ENCODE data around the gene MAGEB4. TPM values are rescaled to one million over a fixed set of nuclear protein-coding genes. Genes with fewer than 3 reads are reported as not detected.
A peak's percentile ranks its signal among the peaks of the same experiment; 100 is the strongest.

The MAGEB4 gene
- total RNA-seq, 1 donor from 2014 or later = not detected

DNA sequence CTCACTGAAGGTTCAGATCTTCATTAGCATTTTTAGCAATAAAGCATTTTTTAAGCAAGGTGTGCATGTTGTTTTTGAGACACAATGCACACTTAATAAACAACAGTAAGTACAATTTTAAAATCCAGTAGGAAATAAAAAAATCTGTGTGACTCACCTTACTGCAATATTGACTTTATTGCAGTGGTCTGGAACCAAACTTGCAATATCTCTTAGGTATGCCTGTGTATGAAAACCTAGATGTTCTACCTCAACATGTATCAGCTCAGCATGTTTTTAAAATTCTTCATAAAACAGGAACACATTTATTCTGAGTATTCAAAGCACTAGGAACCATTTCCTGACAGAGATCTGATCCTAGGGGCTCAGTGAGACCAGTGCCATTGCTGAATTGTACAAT is 40.7 kb downstream of the MAGEB4 start:
- DNase-seq (ENCODE audit: low read depth) = no peak

DNA sequence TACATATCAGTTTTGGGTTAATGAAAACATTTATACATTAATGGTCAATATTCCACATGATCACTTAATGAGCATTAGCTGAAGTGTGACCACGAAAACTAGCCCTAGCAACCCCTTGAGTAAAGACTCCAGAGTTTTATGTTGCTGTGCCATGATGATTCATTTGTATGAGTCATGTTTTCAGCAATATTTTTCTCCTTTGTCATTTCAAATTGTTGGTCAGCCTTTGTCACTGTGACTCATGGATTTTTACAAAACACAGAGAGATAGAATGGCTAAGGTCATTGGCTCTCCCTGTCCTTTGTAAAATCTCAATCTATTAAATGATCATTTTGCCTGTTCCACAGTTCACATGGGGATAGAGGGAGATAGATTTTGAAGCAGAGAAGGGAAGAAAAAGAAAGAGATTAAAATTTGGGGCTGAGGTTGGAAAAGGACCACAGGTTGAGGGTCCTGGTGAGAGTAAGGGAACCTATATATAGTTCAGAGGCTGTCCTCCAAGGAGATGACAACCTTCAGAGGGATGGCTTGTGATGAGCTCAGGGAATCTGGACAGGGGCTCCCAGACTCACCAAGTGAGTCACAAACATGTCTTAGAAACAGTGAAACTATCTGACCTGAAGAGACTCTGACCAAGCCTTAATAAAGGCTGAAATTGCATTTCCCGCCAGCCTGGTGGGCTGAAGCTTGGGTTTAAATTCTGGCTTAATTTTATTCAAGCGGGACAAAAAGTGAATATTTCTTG is 41.8 kb downstream of the MAGEB4 start:
- DNase-seq (ENCODE audit: low read depth) = peak; percentile 77

Other genes with a start within 250 kb of the MAGEB4 start
- gene MAGEB2, start 26.4 kb upstream of the MAGEB4 start, total RNA-seq = not detected in 2 replicates
- not detected in 2 replicates for gene MAGEB3, start 11.3 kb upstream of the MAGEB4 start, total RNA-seq
- not detected in 2 replicates for gene MAGEB1, start 5.1 kb downstream of the MAGEB4 start, total RNA-seq
- 0.42 TPM in 1 of 2 replicates, not detected in the other for gene NR0B1, start 67.4 kb downstream of the MAGEB4 start, total RNA-seq

Data from myocyte (in vitro differentiated cells).